ENCODE data around the gene SLC2A1. TPM values are rescaled to one million over a fixed set of nuclear protein-coding genes. Genes with fewer than 3 reads are reported as not detected.
A peak's percentile ranks its signal among the peaks of the same experiment; 100 is the strongest.

The SLC2A1 gene
- total and polyA plus RNA-seq, 2 of the 13 experiments (the other 11 are each of a cell fraction or from before 2014, with no cell fraction given) = 125 to 423 TPM

- TF ChIP-seq TIGD3 (CRISPR knock-in tag; IDR thresholded peaks at IDR 0.05; ENCODE audit: borderline replicate concordance) (0 out of 2 replicates have a peak, but pooled peaks have one; percentile 43), ATF7-NPFF (CRISPR knock-in tag; IDR thresholded peaks at IDR 0.05; ENCODE audit: low read depth) (peak; percentile 59; the same call in 1 of the 2 replicates), ZBTB8A (CRISPR knock-in tag; IDR thresholded peaks at IDR 0.05; ENCODE audit: borderline replicate concordance, low read depth) (no peak), CCAR2 (optimal IDR thresholded peaks at IDR 0.05; ENCODE audit: low read depth, low read length) (no peak), ZNF704 (CRISPR knock-in tag; IDR thresholded peaks at IDR 0.05; ENCODE audit: borderline replicate concordance) (peak; percentile 79; the same call in 1 of the 2 replicates), KLF9 (CRISPR knock-in tag; IDR thresholded peaks at IDR 0.05; ENCODE audit: low read depth) (peak; percentile 74; the same call in 1 of the 2 replicates), RFX3 (CRISPR knock-in tag; IDR thresholded peaks at IDR 0.05) (no peak), GATAD2A (CRISPR knock-in tag; IDR thresholded peaks at IDR 0.05) (peak; percentile 18; the same call in 1 of the 2 replicates), MYPOP (CRISPR knock-in tag; IDR thresholded peaks at IDR 0.05) (peak; percentile 81; the same call in 1 of the 2 replicates), ZSCAN21 (CRISPR knock-in tag; IDR thresholded peaks at IDR 0.05; ENCODE audit: borderline replicate concordance) (peak; percentile 48; the same call in 1 of the 2 replicates), POLR2AphosphoS5 (IDR thresholded peaks at IDR 0.05; ENCODE audit: low read depth, low read length) (peak; percentile 62), EED (CRISPR knock-in tag; IDR thresholded peaks at IDR 0.05) (0 out of 2 replicates have a peak, but pooled peaks have one; percentile 55), ZNF7 (CRISPR knock-in tag; IDR thresholded peaks at IDR 0.05) (0 out of 2 replicates have a peak, but pooled peaks have one; percentile 17), SP2 (CRISPR knock-in tag; IDR thresholded peaks at IDR 0.05) (peak; percentile 85), KAT8 (CRISPR knock-in tag; IDR thresholded peaks at IDR 0.05) (peak; percentile 52), ZNF576 (CRISPR knock-in tag; IDR thresholded peaks at IDR 0.05) (0 out of 2 replicates have a peak, but pooled peaks have one; percentile 34), KDM5B (CRISPR knock-in tag; IDR thresholded peaks at IDR 0.05; ENCODE audit: borderline replicate concordance) (peak; percentile 75; the same call in 1 of the 2 replicates), HOXD1 (CRISPR knock-in tag; IDR thresholded peaks at IDR 0.05) (peak; percentile 14; the same call in 1 of the 2 replicates), ARID5B (CRISPR knock-in tag; IDR thresholded peaks at IDR 0.05) (peak; percentile 45; the same call in 1 of the 2 replicates), ZBTB20 (CRISPR knock-in tag; IDR thresholded peaks at IDR 0.05; ENCODE audit: borderline replicate concordance, low read depth) (no peak), FOSL2 (CRISPR knock-in tag; IDR thresholded peaks at IDR 0.05) (peak; percentile 15; the same call in 1 of the 2 replicates), NFKBIZ (CRISPR knock-in tag; IDR thresholded peaks at IDR 0.05) (peak; percentile 87)
Measured at GRCh38 chr1:42924082-42924850, 34.4 kb downstream of the SLC2A1 start (continued).
